Epithelial cell of umbilical artery (primary cell): ENCODE measurements around the gene POTEF. TPM values are rescaled to one million over a fixed set of nuclear protein-coding genes. Genes with fewer than 3 reads are reported as not detected.

Experiments used
- total RNA-seq: library from RNA; depleted of rRNA; stranded (reverse); fragments of >200 nt; gene quantifications from 2 replicates; pipeline ENCODE4 v1.2.3, GENCODE V29; 2014

The POTEF gene
- total RNA-seq, result under 0.01 TPM in 1 of 2 replicates, not detected in the other

GRCh38 chr2:130129120-130129829 is at the start of gene POTEF:
TSS of gene POTEF (minus strand) at chr2:130129222. CDS start at chr2:130120515, 8,707 bp downstream.

GRCh38 chr2:130145006-130145414 is 16.0 kb upstream of the POTEF start, which contains the start of gene CCDC74B:
TSS of gene CCDC74B (minus strand) at chr2:130145112. CDS start at chr2:130144996, 116 bp downstream.

Other genes with a start within 250 kb of the POTEF start
- gene RAB6C, start 149.6 kb downstream of the POTEF start, total RNA-seq, result not detected in 2 replicates
- 0.65 and 2.7 TPM in 2 replicates for gene CCDC74B, start 15.9 kb upstream of the POTEF start, total RNA-seq
- gene SMPD4, start 52.4 kb upstream of the POTEF start, total RNA-seq, result 10.9 and 13.6 TPM in 2 replicates
- gene MZT2B, start 53.0 kb upstream of the POTEF start, total RNA-seq, result 102 and 233 TPM in 2 replicates
- not detected in 2 replicates for gene TUBA3E, start 69.2 kb upstream of the POTEF start, total RNA-seq
- gene IMP4, start 213.7 kb upstream of the POTEF start, total RNA-seq, result 91.5 and 112 TPM in 2 replicates
- 13.3 and 19.3 TPM in 2 replicates for gene PTPN18, start 226.8 kb upstream of the POTEF start, total RNA-seq